GM18870 (cell line): Measurements from ENCODE around the gene KRTAP4-16.
"Not testable (repeated sequence)": the region's sequence is repeated elsewhere in the genome, so short reads cannot be mapped to it uniquely, and the experiment has no call there.

Experiments used
- ATAC-seq: cut with Tn5 transposase; IDR thresholded peaks from one replicate; pipeline ENCODE4 v1.9.1; 2021; ENCODE audit warnings: moderate library complexity; ENCODE audit not compliant: unreplicated experiment

KRTAP4-16 gene

DNA sequence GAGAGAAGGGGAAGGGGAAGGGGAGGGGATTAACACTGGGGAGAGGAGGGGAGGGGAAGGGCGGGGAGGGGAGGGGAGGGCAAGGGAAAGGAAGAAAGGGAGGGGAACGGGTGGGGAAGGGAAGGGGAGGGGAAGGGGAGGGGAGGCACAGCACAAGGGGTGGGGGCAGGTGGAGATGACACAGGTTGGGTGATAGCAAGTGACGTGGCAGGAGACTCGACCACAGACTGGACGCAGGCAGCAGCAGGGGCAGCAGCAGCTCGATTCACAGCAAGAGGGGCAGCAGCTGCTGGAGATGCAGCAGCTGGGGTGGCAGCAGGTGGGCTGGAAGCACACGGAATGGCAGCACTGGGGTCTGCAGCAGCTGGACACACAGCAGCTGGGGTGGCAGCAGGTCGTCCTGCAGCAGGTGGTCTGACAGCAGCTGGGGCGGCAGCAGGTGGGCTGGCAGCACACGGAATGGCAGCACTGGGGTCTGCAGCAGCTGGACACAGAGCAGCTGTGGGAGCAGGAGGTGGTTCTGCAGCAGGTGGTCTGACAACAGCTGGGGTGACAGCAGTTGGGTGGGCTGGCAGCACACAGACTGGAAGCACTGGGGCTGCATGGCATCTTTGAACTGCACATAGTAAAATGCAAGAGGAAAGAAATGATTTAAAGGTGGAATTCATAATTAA lies at the start of gene KRTAP4-16:
KRTAP4-16 (minus strand) TSS at position 624 of the 674 bp plus-strand sequence; CDS start at position 624, 0 bp downstream.
- no peak for ATAC-seq

- ATAC-seq: no peak
These were observed 49.5 kb upstream of the KRTAP4-16 start for GRCh38 chr17:41151525-41151924.

DNA sequence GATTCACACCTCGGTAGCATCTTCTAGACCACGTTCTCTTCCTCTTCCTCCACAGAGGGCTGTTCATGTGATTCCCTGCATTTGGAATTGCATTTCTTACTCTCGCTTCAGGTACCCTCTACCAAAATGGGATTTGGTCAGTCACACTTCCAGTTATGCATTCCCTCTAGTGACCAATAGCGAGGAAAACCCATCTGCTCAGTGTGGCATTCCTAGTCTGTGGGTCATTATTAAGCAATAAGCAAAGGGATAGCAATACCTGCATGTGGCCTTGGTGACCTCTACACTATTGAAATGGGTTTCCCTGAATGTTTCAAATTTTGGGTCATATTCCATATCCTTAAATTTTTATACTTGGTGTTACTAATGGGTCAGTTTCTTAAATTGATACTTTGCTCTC lies 48.0 kb upstream of the KRTAP4-16 start:
- ATAC-seq: no peak

DNA sequence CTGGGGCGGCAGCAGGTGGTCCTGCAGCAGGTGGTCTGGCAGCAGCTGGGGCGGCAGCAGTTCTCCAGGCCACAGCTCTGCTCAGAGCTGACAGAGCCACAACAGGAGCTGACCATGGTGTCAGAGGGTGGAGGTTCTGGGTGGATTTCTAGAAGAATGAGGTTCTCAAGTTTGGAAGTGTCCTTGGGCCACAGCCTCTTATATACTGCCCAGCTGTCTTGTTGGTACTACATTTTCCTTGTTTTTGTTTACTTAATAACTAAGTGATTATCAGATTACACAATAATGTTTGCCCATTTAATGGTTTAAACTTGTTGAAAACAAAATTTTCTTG lies 47.6 kb upstream of the KRTAP4-16 start, which contains the start of gene KRTAP4-5:
KRTAP4-5 (minus strand) TSS at position 174 of the 334 bp plus-strand sequence; CDS start at position 116, 58 bp downstream.
- no peak for ATAC-seq

DNA sequence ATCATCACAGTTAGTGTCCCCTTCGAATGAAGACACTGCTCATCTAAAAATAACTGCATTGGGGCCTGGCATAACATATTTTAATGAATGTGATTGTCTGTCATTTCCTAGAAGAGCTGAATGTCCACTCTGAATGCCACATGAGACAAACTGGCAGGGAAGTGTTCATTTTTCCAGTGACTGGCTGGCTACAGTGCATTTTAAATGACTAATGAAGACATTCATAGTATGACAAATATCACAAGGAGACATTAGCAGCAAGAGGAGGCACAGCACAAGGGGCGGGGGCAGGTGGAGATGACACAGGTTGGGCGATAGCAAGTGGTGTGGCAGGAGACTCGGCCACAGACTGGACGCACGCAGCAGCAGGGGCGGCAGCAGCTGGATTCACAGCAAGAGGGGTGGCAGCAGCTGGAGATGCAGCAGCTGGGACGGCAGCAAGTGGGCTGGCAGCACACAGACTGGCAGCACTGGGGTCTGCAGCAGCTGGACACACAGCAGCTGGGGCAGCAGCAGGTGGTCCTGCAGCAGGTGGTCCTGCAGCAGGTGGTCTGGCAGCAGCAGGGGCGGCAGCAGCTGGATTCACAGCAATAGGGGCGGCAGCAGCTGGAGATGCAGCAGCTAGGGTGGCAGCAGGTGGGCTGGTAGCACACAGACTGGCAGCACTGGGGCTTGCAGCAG lies 47.1 kb upstream of the KRTAP4-16 start:
- not testable (repeated sequence) for ATAC-seq

DNA sequence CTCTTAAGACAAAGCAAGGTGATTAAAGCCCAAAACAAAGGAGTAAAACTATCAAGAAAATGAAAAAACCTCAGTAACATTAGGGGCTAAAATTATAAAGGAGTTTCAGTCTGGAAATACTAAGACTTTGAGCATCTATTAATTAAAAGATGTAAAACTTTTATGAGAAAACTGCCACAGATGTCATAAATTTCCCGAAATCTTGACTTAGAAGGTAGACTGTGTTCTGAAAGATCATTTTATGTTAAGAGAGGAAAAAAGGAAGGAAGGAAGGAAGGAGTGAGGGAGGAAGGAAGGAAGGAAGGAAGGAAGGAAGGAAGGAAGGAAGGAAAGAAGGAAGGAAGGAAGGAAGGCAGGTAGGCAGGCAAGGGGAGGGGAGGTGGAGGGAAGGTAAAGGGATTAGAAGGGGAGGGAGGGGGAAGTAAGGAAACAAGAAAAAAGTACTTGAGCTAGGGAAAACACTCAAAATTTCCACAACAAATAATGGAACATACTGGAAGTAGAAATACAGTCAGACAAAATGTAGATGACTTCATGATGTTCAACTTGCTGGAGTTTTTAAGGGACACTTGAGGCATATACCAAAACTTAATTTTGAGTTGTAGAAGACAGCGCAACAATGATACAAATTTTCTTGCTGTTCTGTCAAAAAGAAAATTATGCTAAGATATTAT lies 45.7 kb upstream of the KRTAP4-16 start:
- no peak for ATAC-seq

GRCh38 chr17:41145261-41145660 lies 43.3 kb upstream of the KRTAP4-16 start:
- ATAC-seq: no peak

- ATAC-seq: no peak
These were observed 42.8 kb upstream of the KRTAP4-16 start for GRCh38 chr17:41144846-41145245.

DNA sequence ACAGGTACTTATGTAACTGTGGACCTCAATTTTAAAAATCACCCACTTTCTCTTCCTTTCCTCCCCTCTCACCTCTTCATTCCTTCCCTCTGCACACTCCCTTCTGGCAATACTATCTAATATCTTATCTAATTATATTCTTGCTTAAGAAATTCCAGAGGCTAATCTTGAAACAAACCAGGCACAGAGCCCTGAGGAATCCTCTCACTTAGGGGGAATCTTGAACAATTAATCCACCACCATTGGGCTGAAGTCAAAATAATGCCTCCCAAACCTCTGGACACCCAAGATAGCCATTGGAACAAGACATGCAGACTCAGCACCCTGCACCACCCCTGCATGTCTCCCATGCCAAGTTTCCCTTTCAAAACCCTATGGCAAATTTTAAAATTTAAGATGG lies 39.4 kb upstream of the KRTAP4-16 start:
- ATAC-seq: no peak

GRCh38 chr17:41140360-41141131 lies 38.5 kb upstream of the KRTAP4-16 start, which contains the start of gene KRTAP4-6:
Gene KRTAP4-6 (minus strand): TSS chr17:41140544. CDS start chr17:41140487, 57 bp downstream.
- ATAC-seq: no peak

GRCh38 chr17:41139865-41140264 lies 37.9 kb upstream of the KRTAP4-16 start:
- not testable (repeated sequence) for ATAC-seq

- no peak for ATAC-seq
These were observed 32.1 kb upstream of the KRTAP4-16 start for GRCh38 chr17:41133880-41134735.

DNA sequence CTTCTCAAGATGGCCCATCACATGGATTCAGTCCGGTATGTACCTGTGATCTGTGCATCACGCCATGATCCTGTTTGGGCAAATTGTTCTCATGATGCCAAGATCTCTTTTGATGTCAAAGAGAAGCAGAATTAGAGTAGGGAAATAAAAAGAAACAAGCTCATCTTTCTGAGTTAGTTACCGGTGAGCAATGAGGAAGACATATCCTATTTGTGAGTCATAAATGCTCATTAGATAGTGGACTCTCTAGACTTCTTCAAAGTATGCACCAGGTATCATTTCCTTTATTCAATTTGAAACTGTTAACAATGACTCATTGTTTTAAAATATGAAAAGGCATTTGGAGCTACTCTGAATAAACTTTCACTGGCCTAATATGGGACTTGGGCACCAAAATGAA lies 30.0 kb upstream of the KRTAP4-16 start:
- ATAC-seq: no peak

DNA sequence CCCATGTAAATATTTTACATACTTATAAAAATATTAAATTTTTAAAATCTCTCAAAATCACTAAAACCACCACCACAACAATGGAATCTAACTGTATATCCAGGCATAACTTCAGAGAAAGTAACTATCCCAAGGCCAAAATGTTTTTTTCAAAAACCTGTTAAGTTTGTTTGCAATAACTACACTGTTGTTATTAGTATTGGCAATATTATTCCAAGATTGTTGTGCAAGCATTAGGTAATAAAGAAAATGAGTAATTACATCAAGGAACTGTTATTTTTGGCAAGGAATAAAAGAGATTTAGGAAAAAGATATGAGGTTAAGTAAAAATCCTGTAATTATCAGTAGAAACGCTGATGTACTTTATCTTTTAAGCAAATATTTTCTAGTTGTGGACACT lies 25.4 kb upstream of the KRTAP4-16 start:
- ATAC-seq: no peak

GRCh38 chr17:41126412-41126811 lies 24.4 kb upstream of the KRTAP4-16 start:
- no peak for ATAC-seq

DNA sequence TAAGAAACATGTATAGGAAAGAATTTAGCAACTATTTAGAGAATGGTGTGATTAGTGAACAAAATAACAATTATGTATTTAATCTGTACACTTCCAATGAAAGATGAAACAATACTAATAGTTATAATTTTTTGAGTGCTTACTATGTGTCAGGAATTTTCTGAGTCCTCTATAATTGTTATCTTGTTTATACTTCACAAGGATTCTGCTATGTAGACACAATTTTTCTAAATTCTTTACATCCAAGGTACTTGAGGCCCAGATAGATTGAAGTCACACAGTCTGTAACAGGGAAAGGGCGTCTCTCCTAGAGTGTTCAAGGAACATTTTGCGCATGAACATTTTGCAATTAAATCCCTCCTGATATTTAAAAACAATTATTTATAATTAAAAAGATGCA lies 23.1 kb upstream of the KRTAP4-16 start:
- ATAC-seq: no peak

DNA sequence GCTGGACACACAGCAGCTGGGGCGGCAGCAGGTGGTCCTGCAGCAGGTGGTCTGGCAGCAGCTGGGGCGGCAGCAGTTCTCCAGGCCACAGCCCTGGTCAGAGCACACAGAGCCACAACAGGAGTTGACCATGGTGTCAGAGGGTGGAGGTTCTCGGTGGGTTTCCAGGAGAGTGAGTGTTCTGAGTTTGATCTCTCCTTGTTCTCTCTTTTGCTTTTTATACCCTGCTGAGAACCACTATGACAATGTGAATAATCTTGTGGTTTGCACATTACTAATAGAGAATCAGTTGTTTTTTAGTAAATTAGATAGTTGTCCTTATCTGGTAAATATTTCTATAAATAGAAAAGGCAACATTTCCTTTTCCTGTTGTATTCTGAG lies 22.0 kb upstream of the KRTAP4-16 start, which contains the start of gene KRTAP4-12:
KRTAP4-12 (minus strand) TSS at position 192 of the 381 bp plus-strand sequence; CDS start at position 132, 60 bp downstream.
- ATAC-seq: not testable (repeated sequence)

- not testable (repeated sequence) for ATAC-seq
These were observed 21.4 kb upstream of the KRTAP4-16 start for GRCh38 chr17:41123292-41123990.

DNA sequence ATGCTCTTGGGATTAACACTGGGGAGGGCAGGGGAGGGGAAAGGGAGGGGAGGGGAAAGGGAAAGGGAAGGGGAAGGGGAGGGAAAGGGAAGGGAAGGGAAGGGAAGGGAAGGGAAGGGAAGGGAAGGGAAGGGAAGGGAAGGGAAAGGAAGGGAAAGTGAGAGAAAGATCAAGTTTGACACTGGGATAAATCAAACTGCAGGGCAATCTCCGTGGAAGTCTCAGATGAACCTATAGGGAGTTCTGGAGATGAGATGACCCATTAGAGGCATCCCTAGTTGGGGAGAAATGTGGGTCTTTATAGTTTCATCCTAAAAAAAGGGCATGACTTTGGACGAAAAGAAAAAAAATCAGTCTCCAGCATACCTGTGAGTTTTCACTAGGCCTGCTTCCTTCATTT lies 19.7 kb upstream of the KRTAP4-16 start:
- no peak for ATAC-seq
